NCI-H82 treated with DMSO at 0.1 percent for 48 hours (cell line): ENCODE measurements around the gene NUCB1.
"Not testable (repeated sequence)": the region's sequence is repeated elsewhere in the genome, so short reads cannot be mapped to it uniquely, and the experiment has no call there.

ENCODE experiments used
- DNase-seq: peaks from one replicate; lab custom pipeline; 2025; ENCODE audit not compliant: unreplicated experiment; lab: John Stamatoyannopoulos, UW

NUCB1 gene

GRCh38 chr19:48899781-48900476 lies at the start of gene NUCB1:
TSS of gene NUCB1 (plus strand) at chr19:48900312. CDS start at chr19:48900797, 485 bp downstream.
- DNase-seq: peak; percentile 95

DNA sequence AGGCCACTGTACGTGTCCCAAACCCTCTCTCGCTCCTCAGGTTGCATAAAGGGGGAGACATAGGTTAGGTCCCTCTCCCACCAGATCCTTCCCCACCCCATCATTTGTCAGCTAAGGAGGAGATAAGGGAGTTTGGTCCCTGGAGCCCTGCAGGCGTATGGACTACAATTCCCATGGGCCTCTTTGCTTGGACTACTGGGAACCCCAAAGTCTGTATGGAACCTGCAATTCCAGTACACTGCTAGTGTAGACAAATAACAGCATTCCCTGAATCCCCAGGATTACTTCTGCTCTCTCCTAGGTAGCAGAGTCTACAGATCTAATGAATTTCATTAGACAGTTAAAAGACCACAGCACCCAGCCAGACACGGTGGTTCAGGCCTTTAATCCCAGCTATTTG lies 47.8 kb upstream of the NUCB1 start:
- DNase-seq: no peak

DNA sequence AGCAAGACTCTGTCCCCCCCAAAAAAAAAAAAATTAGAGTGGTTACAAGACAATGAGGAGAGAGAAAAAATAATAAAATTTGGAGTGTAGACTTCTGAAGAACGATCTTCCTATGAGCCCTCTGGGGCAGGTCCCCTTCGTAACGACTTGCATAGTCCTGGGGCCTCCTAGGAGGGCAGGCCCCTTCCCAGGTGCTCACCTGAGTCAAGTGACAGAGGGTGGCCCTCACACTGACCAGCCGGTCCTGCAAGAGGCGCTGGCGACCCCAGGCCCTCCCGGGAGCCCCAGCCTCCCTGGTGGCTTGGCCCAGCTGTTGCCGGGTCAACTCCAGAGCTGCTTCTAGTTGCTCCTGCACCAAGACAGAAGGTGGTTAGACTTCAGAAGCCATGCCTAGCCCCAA lies 46.6 kb upstream of the NUCB1 start:
- no peak for DNase-seq

DNA sequence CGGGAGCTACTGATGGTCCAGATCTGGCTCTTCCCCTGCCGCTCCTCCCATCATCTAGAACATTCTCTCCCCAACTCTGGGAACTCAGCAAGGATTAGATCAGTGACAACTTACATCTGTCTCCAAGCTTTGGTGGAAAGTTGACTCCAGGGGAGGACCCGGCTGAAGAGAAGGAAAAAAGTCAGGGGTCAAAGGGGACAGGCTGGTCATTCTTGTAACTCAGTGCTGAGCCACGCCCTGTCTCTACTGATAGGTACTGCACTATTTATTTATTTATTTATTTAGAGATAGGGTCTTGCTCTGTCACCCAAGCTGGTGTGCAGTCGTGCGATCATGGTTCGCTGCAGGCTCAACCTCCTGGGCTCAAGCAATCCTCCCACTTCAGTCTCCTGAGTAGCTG lies 46.0 kb upstream of the NUCB1 start:
- DNase-seq: no peak

- DNase-seq: peak; percentile 17
Observed at GRCh38 chr19:48856921-48857320, 43.2 kb upstream of the NUCB1 start.

GRCh38 chr19:48858984-48859710 lies 41.0 kb upstream of the NUCB1 start:
- no peak for DNase-seq

DNA sequence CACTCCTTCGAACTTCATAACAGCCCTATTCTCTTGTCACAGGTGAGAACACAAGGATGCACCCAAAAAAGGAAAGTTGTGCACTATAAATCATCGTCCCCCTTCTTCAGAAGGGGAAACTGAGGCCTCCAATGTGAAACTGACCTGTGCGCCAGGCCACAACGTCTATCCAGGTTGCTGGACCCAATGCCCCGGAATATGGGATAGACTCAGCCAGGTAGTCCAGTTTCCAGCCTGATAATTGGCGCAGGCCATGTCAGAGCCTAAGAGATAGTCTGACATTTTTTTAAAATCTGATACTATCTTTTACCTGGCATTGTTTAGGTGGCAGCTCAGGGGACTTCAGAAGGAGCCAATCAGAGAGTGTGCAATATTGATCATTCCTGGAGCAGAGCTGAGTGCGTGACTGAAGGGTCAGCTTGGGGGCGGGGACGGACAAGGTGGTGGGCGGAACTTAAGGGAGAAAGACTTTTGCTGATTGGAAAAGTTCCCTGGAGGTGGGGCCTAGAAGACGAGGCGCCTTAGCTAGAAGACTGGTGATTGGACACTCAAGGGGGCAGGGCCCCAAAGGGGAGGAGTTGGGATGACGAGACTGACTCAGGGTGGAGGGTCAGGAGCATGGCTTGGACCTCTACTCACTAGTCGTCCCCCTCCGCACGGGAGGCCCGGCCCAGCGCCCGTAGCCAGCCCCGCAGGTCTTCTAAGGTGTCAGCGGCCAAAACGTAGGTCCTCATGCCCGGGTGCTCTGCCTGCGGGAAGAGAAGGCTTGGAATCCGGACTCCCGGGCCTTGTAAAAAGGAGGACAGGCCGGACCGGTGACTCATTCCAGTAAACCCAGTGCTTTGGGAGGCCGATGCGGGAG lies 40.2 kb upstream of the NUCB1 start:
- DNase-seq: no peak

- DNase-seq: no peak
Observed at GRCh38 chr19:48861313-48861712, 38.8 kb upstream of the NUCB1 start.

- no peak for DNase-seq
Observed at GRCh38 chr19:48862827-48863226, 37.3 kb upstream of the NUCB1 start.

GRCh38 chr19:48866692-48867091 lies 33.4 kb upstream of the NUCB1 start:
- no peak for DNase-seq

DNA sequence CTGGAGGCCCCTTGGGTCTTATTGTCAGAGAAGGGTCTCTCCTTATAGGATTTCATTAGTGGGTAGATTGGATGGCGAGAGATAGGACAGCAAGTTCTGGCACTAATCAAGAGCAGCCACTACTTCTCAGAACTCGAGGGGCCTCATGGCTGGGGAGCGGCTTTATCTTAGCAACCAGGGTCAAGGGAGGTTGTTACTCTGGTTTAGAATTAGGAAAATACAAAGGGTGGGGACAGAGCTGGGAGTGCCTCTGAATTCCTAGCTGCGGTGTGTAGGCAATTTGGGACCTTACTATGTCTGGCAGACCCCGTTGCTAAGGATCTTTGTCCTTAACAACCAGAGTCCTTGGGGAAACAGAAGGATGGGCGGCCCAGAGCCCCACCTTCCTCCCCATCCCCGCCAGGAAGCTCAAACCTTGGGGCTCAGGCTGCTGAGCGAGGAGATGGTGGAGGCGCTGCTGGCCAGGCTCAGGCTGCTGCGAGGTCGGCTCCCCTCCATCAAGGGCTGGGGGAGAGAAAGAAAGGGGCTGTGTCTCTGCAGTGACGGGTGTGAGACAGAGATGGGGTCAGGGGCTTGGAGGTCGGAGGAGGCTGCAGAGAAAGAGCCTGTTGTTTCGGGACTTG lies 32.9 kb upstream of the NUCB1 start:
- DNase-seq: no peak

- DNase-seq: no peak
Observed at GRCh38 chr19:48867746-48868113, 32.4 kb upstream of the NUCB1 start.

DNA sequence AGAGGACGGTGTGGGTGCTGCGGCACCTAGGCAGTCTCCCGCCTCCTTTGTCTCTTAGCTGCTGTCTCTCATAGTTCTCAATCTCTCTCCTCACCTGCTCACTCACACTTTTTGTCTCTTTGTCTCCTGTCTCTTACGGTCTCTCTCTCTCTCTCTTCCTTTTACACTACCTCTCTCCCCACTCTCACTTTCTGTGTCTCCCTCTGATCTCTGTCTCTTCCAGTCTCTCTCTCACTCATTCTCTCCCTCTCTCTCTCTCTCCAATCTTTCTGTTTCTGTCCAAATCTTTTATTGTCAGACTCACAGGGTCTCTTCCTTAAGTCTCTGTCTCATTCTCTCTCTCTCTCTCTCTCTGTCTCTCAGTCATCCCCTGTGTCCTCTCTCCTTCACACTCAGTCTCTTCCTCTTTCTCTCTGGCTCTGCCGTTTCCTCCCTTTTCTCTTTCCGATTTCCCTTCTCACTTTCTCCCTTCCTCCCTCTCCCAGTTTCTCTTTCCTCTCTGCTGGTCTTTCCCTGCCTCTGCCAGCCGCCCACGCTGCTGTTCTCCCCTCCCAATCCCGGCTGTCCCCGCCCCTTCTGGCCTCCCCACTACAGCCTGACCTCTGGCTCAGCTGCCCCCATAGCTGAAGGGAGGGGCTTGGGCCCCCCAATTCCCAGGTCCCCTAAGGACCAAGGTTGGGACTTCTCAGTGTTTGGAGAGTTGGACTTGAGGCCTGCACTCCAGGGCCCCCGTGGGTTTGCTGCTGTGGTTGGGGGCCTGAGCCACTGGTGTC lies 31.8 kb upstream of the NUCB1 start, which contains the start of gene PLEKHA4:
TSS of gene PLEKHA4 (minus strand) at position 504 of the 773 bp plus-strand sequence. CDS start 997 bp downstream, outside the sequence.
- DNase-seq: no peak

DNA sequence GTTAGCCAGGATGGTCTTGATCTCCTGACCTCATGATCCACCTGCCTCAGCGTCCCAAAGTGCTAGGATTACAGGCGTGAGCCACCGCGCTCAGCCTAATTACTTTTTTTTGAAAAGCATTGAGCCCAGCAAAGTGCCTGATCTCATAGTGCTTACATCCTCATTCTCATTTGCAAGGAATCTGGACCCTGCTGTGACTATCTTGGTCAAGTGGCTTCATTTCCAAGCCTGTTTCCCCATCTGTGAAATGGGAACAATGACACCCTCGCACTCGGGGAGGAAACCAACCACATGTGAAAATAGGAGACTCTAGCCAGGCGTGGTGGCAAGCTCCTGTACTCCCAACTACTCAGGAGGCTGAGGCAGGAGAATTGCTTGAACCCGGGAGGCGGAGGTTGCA lies 30.1 kb upstream of the NUCB1 start:
- no peak for DNase-seq

GRCh38 chr19:48871471-48872181 lies 28.5 kb upstream of the NUCB1 start:
- DNase-seq: not testable (repeated sequence)

DNA sequence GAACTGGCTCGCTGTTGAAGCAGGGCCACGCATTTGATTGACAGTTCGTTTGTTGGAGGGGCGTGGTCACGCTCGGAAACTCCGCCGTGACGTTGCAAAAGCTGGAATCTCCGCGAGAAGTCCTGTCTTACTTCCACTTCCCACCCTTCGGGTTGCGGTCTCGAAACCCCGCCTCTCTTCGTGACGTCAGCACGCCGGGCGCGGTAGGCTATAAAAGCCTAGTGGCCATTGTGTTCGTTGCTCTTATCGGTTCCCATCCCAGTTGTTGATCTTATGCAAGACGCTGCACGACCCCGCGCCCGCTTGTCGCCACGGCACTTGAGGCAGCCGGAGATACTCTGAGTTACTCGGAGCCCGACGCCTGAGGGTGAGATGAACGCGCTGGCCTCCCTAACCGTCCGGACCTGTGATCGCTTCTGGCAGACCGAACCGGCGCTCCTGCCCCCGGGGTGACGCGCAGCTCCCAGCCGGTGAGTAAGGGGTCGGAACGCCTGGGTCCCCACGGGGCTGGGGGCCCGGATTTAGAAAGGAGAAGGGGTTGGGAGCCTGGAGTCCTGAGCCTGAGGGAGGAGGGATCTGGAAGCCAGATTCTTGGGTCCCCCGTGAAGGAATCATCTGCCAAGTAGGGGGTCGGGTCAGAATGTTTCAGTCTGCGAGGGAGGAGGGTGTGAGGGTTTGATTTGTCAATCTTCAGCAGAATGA lies 27.8 kb upstream of the NUCB1 start, which contains the start of gene PPP1R15A:
TSS of gene PPP1R15A (plus strand) at position 240 of the 702 bp plus-strand sequence. CDS start 813 bp downstream, outside the sequence.
- peak; percentile 95 for DNase-seq

GRCh38 chr19:48872884-48873475 lies 27.1 kb upstream of the NUCB1 start:
- DNase-seq: peak; percentile 12

DNA sequence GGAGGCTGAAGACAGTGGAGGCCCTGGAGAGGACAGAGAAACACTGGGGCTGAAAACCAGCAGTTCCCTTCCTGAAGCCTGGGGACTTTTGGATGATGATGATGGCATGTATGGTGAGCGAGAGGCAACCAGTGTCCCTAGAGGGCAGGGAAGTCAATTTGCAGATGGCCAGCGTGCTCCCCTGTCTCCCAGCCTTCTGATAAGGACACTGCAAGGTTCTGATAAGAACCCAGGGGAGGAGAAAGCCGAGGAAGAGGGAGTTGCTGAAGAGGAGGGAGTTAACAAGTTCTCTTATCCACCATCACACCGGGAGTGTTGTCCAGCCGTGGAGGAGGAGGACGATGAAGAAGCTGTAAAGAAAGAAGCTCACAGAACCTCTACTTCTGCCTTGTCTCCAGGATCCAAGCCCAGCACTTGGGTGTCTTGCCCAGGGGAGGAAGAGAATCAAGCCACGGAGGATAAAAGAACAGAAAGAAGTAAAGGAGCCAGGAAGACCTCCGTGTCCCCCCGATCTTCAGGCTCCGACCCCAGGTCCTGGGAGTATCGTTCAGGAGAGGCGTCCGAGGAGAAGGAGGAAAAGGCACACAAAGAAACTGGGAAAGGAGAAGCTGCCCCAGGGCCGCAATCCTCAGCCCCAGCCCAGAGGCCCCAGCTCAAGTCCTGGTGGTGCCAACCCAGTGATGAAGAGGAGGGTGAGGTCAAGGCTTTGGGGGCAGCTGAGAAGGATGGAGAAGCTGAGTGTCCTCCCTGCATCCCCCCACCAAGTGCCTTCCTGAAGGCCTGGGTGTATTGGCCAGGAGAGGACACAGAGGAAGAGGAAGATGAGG lies 26.4 kb upstream of the NUCB1 start:
- no peak for DNase-seq
